SK-N-SH (cell line): ENCODE results near the gene MALRD1. TPM values are rescaled to one million over a fixed set of nuclear protein-coding genes. Genes with fewer than 3 reads are reported as not detected.

ENCODE experiments used
- CTCF ChIA-PET: fragments of 300-600, 350-600 bp; formaldehyde crosslinking; extraction: SDS; loops from one replicate; lab custom pipeline; 2021; lab: Yijun Ruan, JAX
- POLR2A ChIA-PET: fragments of 350-600 bp; sonication (Branson Sonifier 250); formaldehyde crosslinking; extraction: SDS; loops from one replicate; lab custom pipeline; 2020; ENCODE audit warnings: antibody characterized with exemption, inconsistent platforms; lab: Yijun Ruan, JAX
- DNase-seq: peaks from one replicate; pipeline ENCODE4 v3.0.0; 2012
- H2AFZ ChIP-seq: fragments of 200-600 bp; sonication (generic); 2 replicates; pipeline ENCODE4 v1.8.1; 2016; ENCODE audit warnings: antibody characterized with exemption, mild to moderate bottlenecking, low read depth
- H3F3A ChIP-seq: fragments of 200-600 bp; sonication (generic); replicated peaks from 2 replicates; pipeline ENCODE3; 2016; ENCODE audit warnings: antibody characterized with exemption, mild to moderate bottlenecking; ENCODE audit not compliant: insufficient read depth
- H3K27ac ChIP-seq, 2 experiments: fragments of 200-500 bp in 1 of 2; fragments of 200-600 bp in 1 of 2; sonication (Bioruptor generic) in 1 of 2; sonication (generic), shearing (Covaris generic) in 1 of 2; 2 replicates each; pipeline versions ENCODE4 v1.5.1 to v1.6.1; 2014 to 2016; ENCODE audit warnings: low read depth in 2 of 2, inconsistent platforms in 1 of 2, low read length in 1 of 2, mild to moderate bottlenecking in 1 of 2, mixed read lengths in 1 of 2
- H3K27me3 ChIP-seq: fragments of 200-600 bp; sonication (generic), shearing (Covaris generic); 2 replicates; pipeline ENCODE4 v1.6.1; 2016; ENCODE audit warnings: mixed run types; ENCODE audit not compliant: insufficient read depth
- H3K36me3 ChIP-seq, 2 experiments: fragments of 200-500 bp in 1 of 2; fragments of 200-600 bp in 1 of 2; sonication (Bioruptor generic) in 1 of 2; sonication (generic) in 1 of 2; replicated peaks in 1 of 2; 2 replicates each; pipeline versions ENCODE3 to v1.5.1; 2014 to 2016; ENCODE audit warnings: low read length in 1 of 2, mild to moderate bottlenecking in 1 of 2; ENCODE audit not compliant: insufficient read depth in 2 of 2, control insufficient read depth in 1 of 2
- H3K4me1 ChIP-seq, 2 experiments: fragments of 200-500 bp in 1 of 2; fragments of 200-600 bp in 1 of 2; sonication (Bioruptor generic) in 1 of 2; sonication (generic), shearing (Covaris generic) in 1 of 2; 2 replicates each; pipeline versions ENCODE4 v1.5.1 to v1.6.1; 2014 to 2016; ENCODE audit warnings: low read depth in 1 of 2, low read length in 1 of 2, mixed run types in 1 of 2; ENCODE audit not compliant: insufficient read depth in 2 of 2, control insufficient read depth in 1 of 2
- H3K4me2 ChIP-seq: fragments of 200-600 bp; sonication (generic), shearing (Covaris generic); 2 replicates; pipeline ENCODE4 v1.6.1; 2017; ENCODE audit warnings: mixed run types
- H3K4me3 ChIP-seq, 2 experiments: fragments of 200-500 bp in 1 of 2; fragments of 200-600 bp in 1 of 2; sonication (Bioruptor generic) in 1 of 2; sonication (generic), shearing (Covaris generic) in 1 of 2; 2 replicates each; pipeline versions ENCODE4 v1.5.1 to v1.8.1; 2014 to 2016; ENCODE audit warnings: low read depth in 2 of 2, inconsistent platforms in 1 of 2, low read length in 1 of 2, mild to moderate bottlenecking in 1 of 2, mixed read lengths in 1 of 2, moderate library complexity in 1 of 2
- H3K79me2 ChIP-seq: fragments of 200-600 bp; sonication (generic); 2 replicates; pipeline ENCODE4 v1.8.1; 2017; ENCODE audit warnings: mild to moderate bottlenecking; ENCODE audit not compliant: insufficient read depth
- H3K9ac ChIP-seq: fragments of 200-600 bp; sonication (generic); 2 replicates; pipeline ENCODE4 v1.6.1; 2017; ENCODE audit warnings: mixed run types
- H3K9me2 ChIP-seq: fragments of 200-600 bp; sonication (generic); 2 replicates; pipeline ENCODE4 v1.6.1; 2017; ENCODE audit warnings: mixed run types
- H3K9me3 ChIP-seq: fragments of 200-600 bp; sonication (generic); 2 replicates; pipeline ENCODE4 v1.6.1; 2017; ENCODE audit warnings: mixed run types, mild to moderate bottlenecking, moderate library complexity
- H4K20me1 ChIP-seq: fragments of 200-600 bp; sonication (generic); 2 replicates; pipeline ENCODE4 v1.6.1; 2017; ENCODE audit warnings: mild to moderate bottlenecking, mixed run types; ENCODE audit not compliant: insufficient read depth
- FOXM1 ChIP-seq: IDR thresholded peaks from 2 replicates; pipeline ENCODE4 v1.4.0; 2012; ENCODE audit warnings: low read depth, mild to moderate bottlenecking
- GABPA ChIP-seq: IDR thresholded peaks from 2 replicates; pipeline ENCODE4 v1.4.0; 2012; ENCODE audit warnings: low read depth, mild to moderate bottlenecking
- GATA2 ChIP-seq: sonication (generic); formaldehyde crosslinking; IDR thresholded peaks from 2 replicates; pipeline ENCODE4 v1.5.0; 2020; ENCODE audit warnings: mild to moderate bottlenecking, missing genetic modification reagents
- MXI1 ChIP-seq: IDR thresholded peaks from 2 replicates; pipeline ENCODE4 v1.6.1; 2012; ENCODE audit warnings: mild to moderate bottlenecking, low read depth, low read length, improper control_type of control experiment
- NFIC ChIP-seq: IDR thresholded peaks from 2 replicates; pipeline ENCODE4 v1.4.0; 2012; ENCODE audit warnings: borderline replicate concordance
- NRF1 ChIP-seq: IDR thresholded peaks from 2 replicates; pipeline ENCODE4 v1.6.1; 2012; ENCODE audit warnings: low read depth, mild to moderate bottlenecking, low read length
- RAD21 ChIP-seq: IDR thresholded peaks from 2 replicates; pipeline ENCODE4 v1.6.1; 2012; ENCODE audit warnings: mild to moderate bottlenecking, low read length
- RXRA ChIP-seq: IDR thresholded peaks from 2 replicates; pipeline ENCODE4 v1.4.0; 2012; ENCODE audit warnings: low read depth, mild to moderate bottlenecking, borderline replicate concordance
- YY1 ChIP-seq: IDR thresholded peaks from 2 replicates; pipeline ENCODE4 v1.4.0; 2012; ENCODE audit warnings: low read depth, mild to moderate bottlenecking
- WGBS: methylation state at CpG from one replicate; pipeline ENCODE4 v1.1.6; 2017; ENCODE audit warnings: low lambda C conversion rate; 5-methylcytosine and 5-hydroxymethylcytosine counted together
- polyA plus RNA-seq, 3 experiments: library from polyadenylated mRNA; depleted of rRNA; stranded (reverse); fragments of >200 nt; gene quantifications; 2 replicates each; pipeline ENCODE4 v1.2.3, GENCODE V29; 2012
- TF ChIP-seq, protein P1 (sequence below): fragments of 150-350 bp; IDR thresholded peaks from 2 replicates; pipeline ENCODE4 v1.6.1; 2016; ENCODE audit warnings: mild to moderate bottlenecking, low read depth, low read length
- TF ChIP-seq, protein P2 (sequence below): IDR thresholded peaks from 2 replicates; pipeline ENCODE4 v1.4.0; 2012; ENCODE audit warnings: low read depth, borderline replicate concordance

Gene MALRD1
- polyA plus RNA-seq, 1 of the 3 experiments (the other 2 are of a cell fraction), result not detected

DNA sequence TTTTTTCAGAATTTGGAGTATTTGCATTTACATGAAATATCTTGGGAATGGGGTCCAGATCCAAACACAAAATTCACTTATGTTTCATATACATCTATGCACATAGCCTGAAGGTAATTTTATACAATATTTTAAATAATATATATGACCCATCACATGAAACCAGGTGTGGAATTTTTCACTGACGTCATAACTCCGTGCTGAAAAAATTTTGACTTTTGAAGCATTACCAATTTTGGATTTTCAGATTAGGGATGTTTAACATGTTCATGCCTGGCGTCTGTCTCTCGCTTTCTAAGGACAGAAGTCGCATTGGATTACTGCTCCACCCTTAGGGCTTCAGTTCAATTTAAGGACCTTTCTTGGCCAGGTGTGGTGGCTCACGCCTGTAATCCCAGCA, 418.1 kb downstream of the MALRD1 start:
- no peaks in the 10 kb centered on the region for H3K79me2 ChIP-seq
- WGBS, result 67% methylated on average over 6 of the region's 6 CpGs
- no peak overlapping the region for H3K4me2 ChIP-seq
- no peak overlapping the region for H3K27ac ChIP-seq
- H3K27me3 ChIP-seq, result no peaks in the 10 kb centered on the region
- H3K9me2 ChIP-seq, result no peaks in the 10 kb centered on the region
- H3K9ac ChIP-seq, result no peak overlapping the region
- no peaks in the 10 kb centered on the region for H3K9me3 ChIP-seq
- no peaks in the 10 kb centered on the region for H3K4me1 ChIP-seq
- POLR2A ChIA-PET, result no interaction called here
- no peak overlapping the region for H2AFZ ChIP-seq
- no peak for DNase-seq
- no peak for TF ChIP-seq MXI1
- TF ChIP-seq, protein P1, sequence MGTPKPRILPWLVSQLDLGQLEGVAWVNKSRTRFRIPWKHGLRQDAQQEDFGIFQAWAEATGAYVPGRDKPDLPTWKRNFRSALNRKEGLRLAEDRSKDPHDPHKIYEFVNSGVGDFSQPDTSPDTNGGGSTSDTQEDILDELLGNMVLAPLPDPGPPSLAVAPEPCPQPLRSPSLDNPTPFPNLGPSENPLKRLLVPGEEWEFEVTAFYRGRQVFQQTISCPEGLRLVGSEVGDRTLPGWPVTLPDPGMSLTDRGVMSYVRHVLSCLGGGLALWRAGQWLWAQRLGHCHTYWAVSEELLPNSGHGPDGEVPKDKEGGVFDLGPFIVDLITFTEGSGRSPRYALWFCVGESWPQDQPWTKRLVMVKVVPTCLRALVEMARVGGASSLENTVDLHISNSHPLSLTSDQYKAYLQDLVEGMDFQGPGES, result no peak
- TF ChIP-seq, all 33 proteins: peak for 0
- Histone ChIP-seq H3F3A (no peaks in the 10 kb centered on the region), H4K20me1 (no peaks in the 10 kb centered on the region), H3K36me3 (no peaks in the 10 kb centered on the region), H3K4me3 (no peak overlapping the region)
- CTCF ChIA-PET, result no interaction called here

DNA sequence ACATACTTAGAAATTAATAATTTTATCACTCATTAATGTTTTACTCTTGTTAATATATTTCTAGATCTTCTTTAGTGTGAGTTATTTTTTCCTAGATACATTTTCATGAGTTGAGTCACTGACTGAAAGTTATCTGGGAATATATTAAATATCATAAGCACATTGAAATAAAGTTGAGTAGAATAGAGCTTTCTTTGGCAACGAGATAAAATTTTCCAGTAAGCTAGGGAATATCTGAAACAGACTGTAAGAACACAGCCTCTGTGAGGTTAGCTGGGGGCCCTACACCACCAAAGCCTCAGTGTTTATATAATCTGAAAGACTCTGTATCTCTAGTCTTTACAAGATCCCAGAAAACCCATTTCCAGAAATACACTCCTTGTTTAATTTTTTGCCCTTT, 419.8 kb downstream of the MALRD1 start:
- H3K27ac ChIP-seq, result no peak overlapping the region
- no peaks in the 10 kb centered on the region for H3K36me3 ChIP-seq
- H4K20me1 ChIP-seq, result no peaks in the 10 kb centered on the region
- H3K9me3 ChIP-seq, result no peaks in the 10 kb centered on the region
- H3K4me2 ChIP-seq, result no peak overlapping the region
- DNase-seq, result no peak
- H3K9ac ChIP-seq, result no peak overlapping the region
- H3K27me3 ChIP-seq, result no peaks in the 10 kb centered on the region
- TF ChIP-seq GABPA, result no peak
- TF ChIP-seq, protein P2, sequence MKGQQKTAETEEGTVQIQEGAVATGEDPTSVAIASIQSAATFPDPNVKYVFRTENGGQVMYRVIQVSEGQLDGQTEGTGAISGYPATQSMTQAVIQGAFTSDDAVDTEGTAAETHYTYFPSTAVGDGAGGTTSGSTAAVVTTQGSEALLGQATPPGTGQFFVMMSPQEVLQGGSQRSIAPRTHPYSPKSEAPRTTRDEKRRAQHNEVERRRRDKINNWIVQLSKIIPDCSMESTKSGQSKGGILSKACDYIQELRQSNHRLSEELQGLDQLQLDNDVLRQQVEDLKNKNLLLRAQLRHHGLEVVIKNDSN, result no peak
- no peak for TF ChIP-seq GATA2 (CRISPR knock-in tag)
- TF ChIP-seq RAD21, result no peak
- TF ChIP-seq NRF1, result no peak
- no peak for TF ChIP-seq NFIC
- no peak for TF ChIP-seq RXRA
- no peaks in the 10 kb centered on the region for H3F3A ChIP-seq
- H2AFZ ChIP-seq, result no peak overlapping the region
- H3K79me2 ChIP-seq, result no peaks in the 10 kb centered on the region
- no peak overlapping the region for H3K4me3 ChIP-seq
- no peaks in the 10 kb centered on the region for H3K9me2 ChIP-seq
- no peaks in the 10 kb centered on the region for H3K4me1 ChIP-seq
- WGBS, result 11% methylated on average over 1 of the region's 1 CpG
- ChIA-PET CTCF (no interaction called here), POLR2A (no interaction called here)

DNA sequence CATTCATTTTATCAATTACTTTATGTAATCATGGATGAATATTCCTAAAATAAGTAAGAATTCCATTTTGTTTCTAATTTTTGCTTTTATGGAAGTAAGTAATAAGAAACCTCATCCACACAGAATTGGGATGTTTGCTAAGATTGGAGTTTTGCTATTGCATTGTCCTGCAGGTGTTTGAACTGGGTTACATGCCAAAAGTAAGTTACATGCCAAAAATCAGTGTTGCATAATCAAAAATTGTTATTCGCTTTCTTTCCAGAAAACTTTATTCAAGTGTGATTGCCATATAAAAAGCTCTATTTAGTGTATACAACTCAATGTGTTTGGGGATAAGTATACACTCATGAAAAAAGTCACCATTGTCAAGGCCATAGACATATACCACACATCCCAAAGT, 420.9 kb downstream of the MALRD1 start:
- CTCF ChIA-PET, result no interaction called here
- 54% methylated on average over 1 of the region's 1 CpG for WGBS

More for the DNA sequence above, 420.9 kb downstream of the MALRD1 start:
- no peaks in the 10 kb centered on the region for H3K36me3 ChIP-seq
- H3K9ac ChIP-seq, result no peak overlapping the region
- no peaks in the 10 kb centered on the region for H3K4me1 ChIP-seq
- H2AFZ ChIP-seq, result no peak overlapping the region
- H3K79me2 ChIP-seq, result no peaks in the 10 kb centered on the region
- TF ChIP-seq YY1, result no peak
- no peak for TF ChIP-seq GATA2 (CRISPR knock-in tag)
- TF ChIP-seq NRF1, result no peak
- no peak for TF ChIP-seq FOXM1
- H3K9me3 ChIP-seq, result no peaks in the 10 kb centered on the region
- H3K4me3 ChIP-seq, result no peak overlapping the region
- H3K27me3 ChIP-seq, result no peaks in the 10 kb centered on the region
- H4K20me1 ChIP-seq, result no peaks in the 10 kb centered on the region
- no peak overlapping the region for H3K27ac ChIP-seq
- H3F3A ChIP-seq, result no peaks in the 10 kb centered on the region
- H3K9me2 ChIP-seq, result no peaks in the 10 kb centered on the region
- no peak overlapping the region for H3K4me2 ChIP-seq
- no peak for DNase-seq
- POLR2A ChIA-PET, result no interaction called here
